GM23248 (cell line): ENCODE measurements around the gene AGA. TPM values are rescaled to one million over a fixed set of nuclear protein-coding genes. Genes with fewer than 3 reads are reported as not detected.

Experiments
- DNase-seq: peaks from one replicate; pipeline ENCODE4 v3.0.0-alpha.2; 2015
- H2AFZ ChIP-seq: fragments of 200-600 bp; sonication (generic); 2 replicates; pipeline ENCODE4 v1.6.1; 2016; ENCODE audit warnings: antibody characterized with exemption
- H3F3A ChIP-seq: fragments of 200-600 bp; sonication (generic); 2 replicates; pipeline ENCODE4 v1.6.1; 2016; ENCODE audit warnings: mild to moderate bottlenecking, antibody characterized with exemption, mixed run types; ENCODE audit not compliant: insufficient read depth
- H3K27ac ChIP-seq: fragments of 200-600 bp; sonication (generic); 2 replicates; pipeline ENCODE4 v1.5.1; 2016; ENCODE audit warnings: mild to moderate bottlenecking
- H3K27me3 ChIP-seq: fragments of 200-600 bp; sonication (generic); replicated peaks from 2 replicates; pipeline ENCODE4 v1.6.1; 2016; ENCODE audit warnings: mild to moderate bottlenecking; ENCODE audit not compliant: insufficient read depth
- H3K36me3 ChIP-seq: fragments of 200-600 bp; sonication (generic); 2 replicates; pipeline ENCODE4 v1.6.1; 2016; ENCODE audit warnings: low read depth, mild to moderate bottlenecking
- H3K4me1 ChIP-seq: fragments of 200-600 bp; sonication (generic); 2 replicates; pipeline ENCODE4 v1.6.1; 2016; ENCODE audit warnings: mild to moderate bottlenecking; ENCODE audit not compliant: insufficient read depth
- H3K4me2 ChIP-seq: fragments of 200-600 bp; sonication (generic); one replicate; pipeline ENCODE4 v1.6.1; 2016; ENCODE audit warnings: mild to moderate bottlenecking; ENCODE audit not compliant: unreplicated experiment
- H3K4me3 ChIP-seq: fragments of 200-600 bp; sonication (generic); 2 replicates; pipeline ENCODE4 v1.5.1; 2016; ENCODE audit warnings: mild to moderate bottlenecking
- H3K79me2 ChIP-seq: fragments of 200-600 bp; sonication (generic); 2 replicates; pipeline ENCODE4 v1.6.1; 2016; ENCODE audit warnings: mild to moderate bottlenecking; ENCODE audit not compliant: insufficient read depth
- H3K9ac ChIP-seq: fragments of 200-600 bp; sonication (generic); 2 replicates; pipeline ENCODE4 v1.6.1; 2016; ENCODE audit warnings: mild to moderate bottlenecking
- H3K9me2 ChIP-seq: fragments of 200-600 bp; sonication (generic); 2 replicates; pipeline ENCODE4 v1.6.1; 2016; ENCODE audit warnings: mixed run types, mild to moderate bottlenecking, moderate library complexity; ENCODE audit not compliant: insufficient read depth
- H3K9me3 ChIP-seq: fragments of 200-600 bp; sonication (generic); one replicate; pipeline ENCODE4 v1.6.1; 2017; ENCODE audit warnings: low read depth
- H4K20me1 ChIP-seq: fragments of 200-600 bp; sonication (generic); 2 replicates; pipeline ENCODE4 v1.6.0; 2016; ENCODE audit not compliant: insufficient read depth
- EZH2 ChIP-seq: fragments of 200-600 bp; sonication (generic); IDR thresholded peaks from 2 replicates; pipeline ENCODE4 v1.6.1; 2018; ENCODE audit warnings: antibody characterized with exemption, mild to moderate bottlenecking; ENCODE audit not compliant: insufficient read depth, poor library complexity, severe bottlenecking
- EZH2phosphoT487 ChIP-seq: fragments of 200-600 bp; sonication (generic); IDR thresholded peaks from 2 replicates; pipeline ENCODE4 v1.6.1; 2018; ENCODE audit warnings: antibody characterized with exemption, moderate library complexity, mild to moderate bottlenecking, low read depth; ENCODE audit not compliant: insufficient read depth
- WGBS, 2 experiments: methylation state at CpG; one replicate each; pipeline ENCODE4 v1.1.6; 2015 to 2017; ENCODE audit warnings: low lambda C conversion rate in 2 of 2, low coverage in 1 of 2; ENCODE audit errors: missing lambda C conversion rate in 2 of 2; 5-methylcytosine and 5-hydroxymethylcytosine counted together
- in situ Hi-C: fragments of 300-500 bp; cut with MboI; formaldehyde crosslinking; loops from 2 replicates; pipeline ENCODE4 v1.15.0; 2020
- polyA plus RNA-seq: library from polyadenylated mRNA; unstranded; fragments of >200 nt; fragmentation: Nextera tagmentation; extraction: Ambion mirVana; gene quantifications from 2 replicates; pipeline ENCODE4 v1.2.1, GENCODE V29; 2016
- total RNA-seq: library from RNA; depleted of rRNA; stranded (reverse); fragments of >200 nt; shearing (Covaris generic); gene quantifications from 2 replicates; pipeline ENCODE4 v1.2.3, GENCODE V29; 2014; rRNA removed

AGA gene
- total and polyA plus RNA-seq, 2 experiments from 2014 or later, result 45.9 to 60.2 TPM

- 0 out of 2 replicates have a peak, but pooled peaks cover 8% of the 10 kb centered on the region for H3K4me1 ChIP-seq
- no peaks in the 10 kb centered on the region for H3K27me3 ChIP-seq
- no peaks in the 10 kb centered on the region for H3K9me2 ChIP-seq
- H3F3A ChIP-seq, result no peaks in the 10 kb centered on the region
- no peak overlapping the region for H3K4me2 ChIP-seq
- no peaks in the 10 kb centered on the region for H4K20me1 ChIP-seq
- in situ Hi-C loops, result no loop called here
- no peaks in the 10 kb centered on the region for H3K36me3 ChIP-seq
- TF ChIP-seq EZH2 (no peak), EZH2phosphoT487 (no peak)
- no peak overlapping the region for H3K27ac ChIP-seq
- H3K9me3 ChIP-seq, result no peaks in the 10 kb centered on the region
- no peak overlapping the region for H3K9ac ChIP-seq
- no peak overlapping the region for H3K4me3 ChIP-seq
- no peak overlapping the region for H2AFZ ChIP-seq
- no peaks in the 10 kb centered on the region for H3K79me2 ChIP-seq
- WGBS, 2 experiments, result 4 to 7% methylated on average over 2 of the region's 2 CpGs
- DNase-seq, result no peak
Measured at GRCh38 chr4:177385576-177386277, 56.5 kb downstream of the AGA start.

GRCh38 chr4:177384856-177385397 lies 57.3 kb downstream of the AGA start:
- Histone ChIP-seq H3K27ac (no peak overlapping the region), H3K4me2 (no peak overlapping the region), H3K9me3 (no peaks in the 10 kb centered on the region), H3K79me2 (no peaks in the 10 kb centered on the region), H3K9ac (no peak overlapping the region), H3F3A (no peaks in the 10 kb centered on the region), H2AFZ (no peak overlapping the region; the same call in 1 of the 2 replicates), H3K9me2 (no peaks in the 10 kb centered on the region), H3K36me3 (no peaks in the 10 kb centered on the region), H3K4me3 (no peak overlapping the region), H3K4me1 (0 out of 2 replicates have a peak, but pooled peaks cover 8% of the 10 kb centered on the region), H4K20me1 (no peaks in the 10 kb centered on the region), H3K27me3 (no peaks in the 10 kb centered on the region)
- DNase-seq, result no peak
- TF ChIP-seq EZH2phosphoT487 (no peak), EZH2 (no peak)
- 60 to 64% methylated on average over 4 of the region's 4 CpGs for WGBS, 2 experiments
- in situ Hi-C loops, result no loop called here

- no peaks in the 10 kb centered on the region for H3K9me2 ChIP-seq
- no peak for DNase-seq
- no peak overlapping the region for H3K4me2 ChIP-seq
- no peaks in the 10 kb centered on the region for H3K27me3 ChIP-seq
- H3K79me2 ChIP-seq, result no peaks in the 10 kb centered on the region
- no peaks in the 10 kb centered on the region for H3F3A ChIP-seq
- H4K20me1 ChIP-seq, result no peaks in the 10 kb centered on the region
- 0 out of 2 replicates have a peak, but pooled peaks cover 8% of the 10 kb centered on the region for H3K4me1 ChIP-seq
- no peak overlapping the region for H3K27ac ChIP-seq
- H3K9me3 ChIP-seq, result no peaks in the 10 kb centered on the region
- TF ChIP-seq EZH2phosphoT487, result no peak
- no peak overlapping the region for H2AFZ ChIP-seq
- H3K36me3 ChIP-seq, result no peaks in the 10 kb centered on the region
- no peak overlapping the region for H3K4me3 ChIP-seq
- in situ Hi-C loops, result no loop called here
- H3K9ac ChIP-seq, result no peak overlapping the region
- WGBS, 2 experiments, result 72 to 78% methylated on average over 13 of the region's 13 CpGs
Measured at GRCh38 chr4:177381762-177382310, 60.4 kb downstream of the AGA start.

Other genes with a start within 250 kb of the AGA start
- gene NEIL3, start 132.6 kb downstream of the AGA start, total RNA-seq, result 1.5 and 2.4 TPM in 2 replicates
- 3.2 and 3.7 TPM in 2 replicates for gene NEIL3, start 132.6 kb downstream of the AGA start, polyA plus RNA-seq